Nephron progenitor cell (in vitro differentiated cells): Measurements from ENCODE around the gene NINJ1.
A peak's percentile ranks its signal among the peaks of the same experiment; 100 is the strongest.

Source experiments
- DNase-seq: peaks from one replicate; pipeline ENCODE4 v3.0.0; 2021
- H3K27ac Mint-ChIP-seq: 2 replicates; pipeline ENCODE4 v1.8.0; 2021; ENCODE audit warnings: mild to moderate bottlenecking, moderate library complexity, mixed read lengths
- H3K27me3 Mint-ChIP-seq: 2 replicates; pipeline ENCODE4 v1.8.0; 2021; ENCODE audit warnings: mild to moderate bottlenecking, low read depth, mixed read lengths; ENCODE audit not compliant: poor library complexity
- H3K36me3 Mint-ChIP-seq: 2 replicates; pipeline ENCODE4 v1.8.0; 2021; ENCODE audit warnings: low read depth, mixed read lengths
- H3K4me1 Mint-ChIP-seq: 2 replicates; pipeline ENCODE4 v1.8.0; 2021; ENCODE audit warnings: mixed read lengths
- H3K4me3 Mint-ChIP-seq: 2 replicates; pipeline ENCODE4 v1.8.0; 2021; ENCODE audit warnings: mild to moderate bottlenecking, moderate library complexity, mixed read lengths
- H3K9me3 Mint-ChIP-seq: 2 replicates; pipeline ENCODE4 v1.8.0; 2021; ENCODE audit warnings: mild to moderate bottlenecking, moderate library complexity, mixed read lengths
- TF ChIP-seq, protein P1 (sequence below): fragments of 200-600 bp; sonication (generic); IDR thresholded peaks from 2 replicates; pipeline ENCODE4 v1.5.0; 2021; ENCODE audit warnings: antibody characterized with exemption

NINJ1 gene

DNA sequence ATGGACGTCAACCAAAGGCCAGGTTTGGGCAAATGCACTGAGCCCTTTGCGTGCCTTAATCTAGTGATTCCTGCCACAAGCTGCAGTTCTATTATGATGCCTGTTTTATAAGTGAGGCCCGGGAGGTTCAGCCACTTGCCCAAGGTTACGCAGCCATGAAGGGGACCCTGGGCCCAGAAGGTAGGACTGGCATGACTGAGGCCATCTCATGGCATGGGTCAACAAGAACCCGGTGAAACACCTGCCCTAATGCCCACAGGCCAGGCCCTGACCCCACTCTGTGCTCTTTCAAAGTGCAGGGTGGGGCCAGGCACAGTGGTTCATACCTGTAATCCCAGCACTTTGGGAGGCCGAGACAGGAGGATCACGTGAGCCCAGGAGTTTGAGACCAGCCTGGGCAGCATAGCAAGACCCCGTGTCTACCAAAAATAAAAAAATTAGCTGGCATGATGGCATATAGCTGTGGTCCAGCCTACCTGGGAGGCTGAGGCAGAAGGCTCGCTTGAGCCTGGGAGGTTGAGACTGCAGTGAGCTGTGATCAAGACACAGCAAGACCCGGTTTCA, 8.6 kb downstream of the NINJ1 start:
- H3K27ac Mint-ChIP-seq, result no peak overlapping the region
- H3K4me3 Mint-ChIP-seq, result peak overlapping the region; percentile 13
- no peaks in the 10 kb centered on the region for H3K36me3 Mint-ChIP-seq
- peaks cover 35% of the 10 kb centered on the region for H3K4me1 Mint-ChIP-seq
- TF ChIP-seq, protein P1, sequence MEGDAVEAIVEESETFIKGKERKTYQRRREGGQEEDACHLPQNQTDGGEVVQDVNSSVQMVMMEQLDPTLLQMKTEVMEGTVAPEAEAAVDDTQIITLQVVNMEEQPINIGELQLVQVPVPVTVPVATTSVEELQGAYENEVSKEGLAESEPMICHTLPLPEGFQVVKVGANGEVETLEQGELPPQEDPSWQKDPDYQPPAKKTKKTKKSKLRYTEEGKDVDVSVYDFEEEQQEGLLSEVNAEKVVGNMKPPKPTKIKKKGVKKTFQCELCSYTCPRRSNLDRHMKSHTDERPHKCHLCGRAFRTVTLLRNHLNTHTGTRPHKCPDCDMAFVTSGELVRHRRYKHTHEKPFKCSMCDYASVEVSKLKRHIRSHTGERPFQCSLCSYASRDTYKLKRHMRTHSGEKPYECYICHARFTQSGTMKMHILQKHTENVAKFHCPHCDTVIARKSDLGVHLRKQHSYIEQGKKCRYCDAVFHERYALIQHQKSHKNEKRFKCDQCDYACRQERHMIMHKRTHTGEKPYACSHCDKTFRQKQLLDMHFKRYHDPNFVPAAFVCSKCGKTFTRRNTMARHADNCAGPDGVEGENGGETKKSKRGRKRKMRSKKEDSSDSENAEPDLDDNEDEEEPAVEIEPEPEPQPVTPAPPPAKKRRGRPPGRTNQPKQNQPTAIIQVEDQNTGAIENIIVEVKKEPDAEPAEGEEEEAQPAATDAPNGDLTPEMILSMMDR, result no peak
- H3K9me3 Mint-ChIP-seq, result no peaks in the 10 kb centered on the region
- DNase-seq, result no peak
- no peaks in the 10 kb centered on the region for H3K27me3 Mint-ChIP-seq

DNA sequence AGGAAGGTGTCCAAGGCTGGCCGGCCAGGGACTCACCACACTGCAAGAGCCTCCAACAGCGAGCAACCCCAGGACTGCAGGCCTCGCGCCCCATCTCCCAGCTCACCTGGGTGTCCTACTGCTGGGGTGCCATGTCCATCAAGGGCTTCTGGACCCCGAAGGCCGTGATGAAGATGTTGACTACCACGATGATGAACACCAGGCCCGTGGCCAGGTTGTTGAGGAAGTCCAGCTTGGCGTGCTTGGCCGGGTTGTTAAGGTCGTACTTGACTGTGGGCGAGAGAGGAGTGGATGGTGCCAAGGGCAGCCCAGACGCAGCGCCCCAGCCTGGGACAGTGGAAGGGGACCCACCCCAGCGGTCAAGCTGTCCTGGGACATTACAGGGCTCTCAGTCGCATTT, 9.3 kb downstream of the NINJ1 start:
- Mint-ChIP-seq H3K4me3 (no peak overlapping the region), H3K27ac (no peak overlapping the region), H3K36me3 (no peaks in the 10 kb centered on the region), H3K4me1 (peaks cover 39% of the 10 kb centered on the region), H3K27me3 (no peaks in the 10 kb centered on the region), H3K9me3 (no peaks in the 10 kb centered on the region)
- TF ChIP-seq, protein P1, result no peak
- no peak for DNase-seq

DNA sequence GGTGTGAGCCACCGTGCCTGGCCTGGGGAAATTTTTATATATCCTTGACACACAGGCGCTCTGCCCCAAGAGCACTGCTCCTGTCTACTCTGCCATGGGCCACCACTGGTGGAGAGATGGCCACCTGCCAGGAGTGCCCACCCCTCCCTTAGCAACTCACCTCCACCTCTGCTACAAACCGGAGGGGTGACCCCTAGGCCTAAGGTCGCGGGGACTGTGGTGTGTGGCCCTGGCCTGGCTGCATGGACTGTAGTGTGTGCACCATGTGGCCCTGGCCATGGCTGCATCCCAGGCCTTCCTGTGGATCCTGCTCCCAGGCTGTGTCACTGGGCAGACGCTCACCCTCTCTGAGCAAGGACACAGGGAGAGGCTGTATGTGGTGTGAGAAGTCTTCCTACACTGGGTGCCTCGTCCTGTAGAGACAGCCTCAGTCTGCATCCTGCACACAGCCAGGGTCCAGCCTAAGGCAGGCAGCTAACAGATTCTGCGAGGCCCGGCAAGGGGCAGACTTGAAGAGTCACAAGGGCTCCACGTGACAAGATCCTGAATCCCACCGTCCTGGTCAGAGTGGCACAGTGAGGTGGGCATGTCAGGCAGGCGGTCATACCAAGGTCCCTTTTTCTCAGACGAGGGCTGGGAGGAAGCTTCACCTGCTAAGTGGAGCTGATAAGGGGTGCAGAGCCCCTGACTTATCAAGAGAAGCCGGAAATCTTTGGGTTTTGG, 10.3 kb downstream of the NINJ1 start:
- Mint-ChIP-seq H3K9me3 (no peaks in the 10 kb centered on the region), H3K27me3 (no peaks in the 10 kb centered on the region), H3K27ac (no peak overlapping the region), H3K4me1 (peaks cover 40% of the 10 kb centered on the region), H3K4me3 (no peak overlapping the region), H3K36me3 (no peaks in the 10 kb centered on the region)
- TF ChIP-seq, protein P1, result no peak
- no peak for DNase-seq

DNA sequence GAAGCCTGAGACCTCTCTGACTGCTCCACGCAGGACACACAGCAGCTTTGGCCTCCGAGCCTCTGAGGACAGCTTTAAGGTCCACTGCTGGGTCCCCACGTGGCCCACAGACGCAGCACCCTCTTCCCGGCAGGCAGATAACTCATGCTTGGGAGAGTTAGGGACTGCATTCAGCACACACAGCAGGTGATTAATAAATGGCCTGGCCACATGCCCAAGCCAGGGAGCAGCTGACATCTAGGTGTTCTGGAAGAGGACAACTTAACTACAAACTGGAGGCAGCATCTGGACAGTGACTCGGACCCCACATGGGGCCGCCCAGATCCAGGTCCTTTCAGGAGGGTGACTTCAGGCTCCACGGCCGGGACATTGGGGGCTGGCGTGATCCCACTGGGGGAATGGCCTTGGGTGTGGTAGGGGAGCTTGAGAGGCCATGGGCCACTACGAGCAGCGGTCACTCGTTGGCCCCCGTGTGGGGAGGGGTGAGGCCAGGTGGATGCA, 11.3 kb downstream of the NINJ1 start:
- no peaks in the 10 kb centered on the region for H3K9me3 Mint-ChIP-seq
- no peaks in the 10 kb centered on the region for H3K27me3 Mint-ChIP-seq
- no peak overlapping the region for H3K27ac Mint-ChIP-seq
- DNase-seq, result no peak
- H3K36me3 Mint-ChIP-seq, result no peaks in the 10 kb centered on the region
- no peak overlapping the region for H3K4me3 Mint-ChIP-seq
- peaks cover 32% of the 10 kb centered on the region for H3K4me1 Mint-ChIP-seq
- TF ChIP-seq, protein P1, result no peak

DNA sequence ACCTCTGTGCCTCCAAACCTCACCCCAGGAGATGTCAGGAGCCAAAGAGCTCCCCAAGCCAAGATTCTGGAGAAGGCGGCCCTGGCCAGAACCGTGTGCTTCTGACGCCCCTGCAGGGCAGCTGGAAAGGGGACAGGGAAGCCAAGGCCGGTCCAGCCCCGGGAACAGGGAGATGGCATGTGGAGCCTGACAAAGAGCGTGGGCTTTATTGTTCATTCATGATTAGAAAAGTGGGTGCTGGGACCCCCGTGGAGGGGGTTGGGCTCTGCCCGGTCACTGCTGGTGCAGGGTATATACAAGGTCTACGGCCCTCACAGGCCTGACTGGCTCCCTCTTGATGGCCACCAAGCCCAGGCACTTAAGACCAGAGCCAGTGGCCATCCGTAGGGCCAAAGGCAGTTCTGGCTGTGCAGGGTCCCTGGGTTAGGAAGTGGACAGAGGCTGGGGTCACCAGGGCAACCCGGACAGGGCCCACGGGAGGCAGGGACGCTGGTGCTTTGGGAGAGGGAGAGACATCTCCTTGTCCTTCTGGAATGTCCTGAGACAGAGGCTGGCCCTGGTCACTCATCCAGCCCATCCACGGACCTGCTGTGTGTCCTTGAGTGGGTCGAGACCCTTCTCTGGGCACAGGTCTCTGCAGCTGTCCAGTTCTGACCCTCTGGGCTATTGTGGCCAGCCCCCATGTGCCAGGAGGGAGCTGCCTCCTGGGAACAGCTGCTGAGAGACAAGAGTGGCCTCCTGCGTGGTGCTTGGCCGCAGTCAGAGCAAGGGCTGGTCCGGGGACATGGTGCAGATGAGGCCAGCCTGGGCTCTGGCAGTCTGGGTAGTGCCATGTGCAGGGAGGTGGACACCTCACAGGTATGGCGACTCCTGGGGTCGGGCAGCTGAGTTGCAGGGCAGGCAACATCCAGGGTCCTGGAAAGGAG, 12.5 kb downstream of the NINJ1 start:
- Mint-ChIP-seq H3K9me3 (no peaks in the 10 kb centered on the region), H3K27ac (no peak overlapping the region), H3K36me3 (no peaks in the 10 kb centered on the region), H3K4me1 (peaks cover 20% of the 10 kb centered on the region), H3K4me3 (no peak overlapping the region), H3K27me3 (no peaks in the 10 kb centered on the region)
- TF ChIP-seq, protein P1, result no peak
- DNase-seq, result no peak
